GOT3 (cell line): ENCODE data around the gene ZNF221.
"Not testable (repeated sequence)": the region's sequence is repeated elsewhere in the genome, so short reads cannot be mapped to it uniquely, and the experiment has no call there.

Experiments
- DNase-seq: peaks from one replicate; lab custom pipeline; 2025; ENCODE audit warnings: mixed read lengths; lab: John Stamatoyannopoulos, UW

Gene ZNF221

GRCh38 chr19:43950834-43951645, at the start of gene ZNF221:
Gene ZNF221 (plus strand): TSS chr19:43951228. CDS start chr19:43962727, 11,499 bp downstream.
- DNase-seq: peak; percentile 64

- DNase-seq: peak; percentile 29
These were observed 49.3 kb upstream of the ZNF221 start for GRCh38 chr19:43901395-43902390.

GRCh38 chr19:43902399-43902798, 48.6 kb upstream of the ZNF221 start:
- DNase-seq: no peak

- no peak for DNase-seq
These were observed 45.1 kb upstream of the ZNF221 start for GRCh38 chr19:43905897-43906296.

- no peak for DNase-seq
These were observed 44.3 kb upstream of the ZNF221 start for GRCh38 chr19:43906774-43907173.

- DNase-seq: no peak
These were observed 42.4 kb upstream of the ZNF221 start for GRCh38 chr19:43908659-43909058.

GRCh38 chr19:43910884-43911283, 40.1 kb upstream of the ZNF221 start:
- DNase-seq: no peak

GRCh38 chr19:43913383-43913782, 37.6 kb upstream of the ZNF221 start:
- DNase-seq: no peak

- no peak for DNase-seq
These were observed 37.0 kb upstream of the ZNF221 start for GRCh38 chr19:43914051-43914450.

GRCh38 chr19:43923875-43924274, 27.2 kb upstream of the ZNF221 start:
- DNase-seq: no peak

- no peak for DNase-seq
These were observed 22.2 kb upstream of the ZNF221 start for GRCh38 chr19:43928820-43929219.

- DNase-seq: no peak
These were observed 16.7 kb upstream of the ZNF221 start for GRCh38 chr19:43934055-43934984.

GRCh38 chr19:43934985-43935708, 15.9 kb upstream of the ZNF221 start, which contains the start of gene ZNF45:
Gene ZNF45 (minus strand): TSS chr19:43935282. CDS start chr19:43922185, 13,097 bp downstream.
- peak; percentile 65 for DNase-seq

- no peak for DNase-seq
These were observed 14.8 kb upstream of the ZNF221 start for GRCh38 chr19:43936188-43936587.

- no peak for DNase-seq
These were observed 11.3 kb upstream of the ZNF221 start for GRCh38 chr19:43939557-43940260.

- DNase-seq: no peak
These were observed 10.3 kb upstream of the ZNF221 start for GRCh38 chr19:43940719-43941118.

- DNase-seq: no peak
These were observed 9.8 kb upstream of the ZNF221 start for GRCh38 chr19:43941209-43941608.

- not testable (repeated sequence) for DNase-seq
These were observed 3.6 kb upstream of the ZNF221 start for GRCh38 chr19:43947412-43947811.

- DNase-seq: not testable (repeated sequence)
These were observed 1.2 kb upstream of the ZNF221 start for GRCh38 chr19:43949803-43950202.

GRCh38 chr19:43956827-43957226, 5.8 kb downstream of the ZNF221 start:
- DNase-seq: no peak
